Effector memory CD4-positive, alpha-beta T cell (primary cell): ENCODE measurements around the gene RXFP1.

ENCODE experiments used
- DNase-seq, 3 donors: peaks; one replicate each; pipeline ENCODE4 v3.0.0-alpha.2; 2020
- H3K27ac ChIP-seq: 2 replicates; pipeline ENCODE4 v1.7.0; 2013; ENCODE audit warnings: mild to moderate bottlenecking, low read length, moderate library complexity; ENCODE audit not compliant: insufficient read depth, poor library complexity, severe bottlenecking
- H3K27me3 ChIP-seq: replicated peaks from 2 replicates; pipeline ENCODE4 v1.7.0; 2013; ENCODE audit warnings: mild to moderate bottlenecking, low read length; ENCODE audit not compliant: insufficient read depth, control insufficient read depth, poor library complexity, severe bottlenecking
- H3K36me3 ChIP-seq: 2 replicates; pipeline ENCODE4 v1.7.0; 2013; ENCODE audit warnings: mild to moderate bottlenecking, low read length, moderate library complexity; ENCODE audit not compliant: control insufficient read depth, insufficient read depth
- H3K4me1 ChIP-seq: 2 replicates; pipeline ENCODE4 v1.7.0; 2013; ENCODE audit warnings: low read length, mild to moderate bottlenecking; ENCODE audit not compliant: control insufficient read depth, insufficient read depth, poor library complexity, severe bottlenecking
- H3K4me3 ChIP-seq: 2 replicates; pipeline ENCODE4 v1.7.0; 2013; ENCODE audit warnings: low read length, low read depth, mild to moderate bottlenecking; ENCODE audit not compliant: insufficient read depth, poor library complexity, severe bottlenecking
- H3K9me3 ChIP-seq: 2 replicates; pipeline ENCODE4 v1.7.0; 2013; ENCODE audit warnings: mild to moderate bottlenecking, low read length, moderate library complexity; ENCODE audit not compliant: control insufficient read depth

RXFP1 gene

DNA sequence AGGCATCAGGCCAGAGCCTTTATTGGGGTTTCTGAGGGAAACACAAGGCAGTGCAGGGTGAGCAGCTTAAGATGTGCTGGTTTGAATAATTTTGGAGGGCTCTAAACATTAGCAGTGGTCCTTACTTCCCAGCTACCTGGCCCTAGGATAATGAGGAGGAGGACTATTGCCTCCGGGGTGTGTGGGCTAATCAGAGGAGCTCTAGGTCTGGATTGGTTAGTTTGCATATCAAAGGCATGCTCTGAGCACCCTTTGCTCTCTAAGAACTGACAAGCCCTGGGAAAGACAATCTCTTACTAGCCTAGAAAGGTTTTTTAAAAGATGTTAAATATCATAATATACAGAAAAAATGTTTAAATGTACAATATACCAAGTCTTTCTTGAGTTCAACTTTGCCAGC lies 58.4 kb downstream of the RXFP1 start:
- DNase-seq: no peak
- Histone ChIP-seq H3K4me1 (no peaks in the 10 kb centered on the region), H3K27me3 (no peaks in the 10 kb centered on the region), H3K27ac (no peak overlapping the region), H3K9me3 (no peaks in the 10 kb centered on the region), H3K4me3 (no peak overlapping the region), H3K36me3 (no peaks in the 10 kb centered on the region)

DNA sequence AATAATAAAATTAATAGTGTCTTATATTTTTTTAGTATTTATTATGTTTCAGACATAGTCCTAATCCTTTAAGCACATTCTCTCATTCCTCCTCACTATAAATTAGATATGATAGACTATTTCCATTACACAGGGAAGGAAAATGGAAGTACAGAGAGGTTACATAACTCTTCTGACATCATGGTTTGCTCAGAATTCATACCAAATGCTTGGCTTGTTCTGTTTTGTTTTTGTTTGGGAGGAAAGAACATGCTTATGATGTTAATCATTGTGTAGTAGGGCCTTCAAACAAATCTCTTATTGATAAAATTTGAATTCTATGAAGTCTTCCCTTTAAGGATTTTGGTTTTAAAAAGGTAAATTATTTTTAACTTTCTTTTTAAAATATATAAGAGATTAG lies 59.5 kb downstream of the RXFP1 start:
- Histone ChIP-seq H3K36me3 (no peaks in the 10 kb centered on the region), H3K4me1 (no peaks in the 10 kb centered on the region), H3K9me3 (no peaks in the 10 kb centered on the region), H3K27ac (no peak overlapping the region), H3K27me3 (no peaks in the 10 kb centered on the region), H3K4me3 (no peak overlapping the region)
- no peak for DNase-seq

DNA sequence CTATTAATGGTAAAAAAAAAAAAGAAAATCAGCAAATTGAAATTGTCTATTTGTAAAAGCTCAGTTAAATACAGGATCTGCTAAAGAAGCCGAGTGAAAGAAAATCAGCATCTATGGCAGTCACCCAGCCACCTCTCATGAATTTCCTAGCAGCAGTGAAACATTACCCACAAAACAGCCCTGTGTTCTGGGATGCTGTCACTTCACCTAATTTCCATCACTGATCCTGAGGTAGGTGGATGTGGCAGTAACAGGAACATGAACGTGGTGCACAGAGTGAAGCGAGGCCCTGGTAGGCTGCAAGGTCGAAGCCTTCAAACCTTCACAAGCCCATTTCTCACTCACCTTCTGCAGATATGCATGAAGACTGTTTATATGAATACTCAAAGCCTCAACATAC lies 65.2 kb downstream of the RXFP1 start:
- Histone ChIP-seq H3K9me3 (no peaks in the 10 kb centered on the region), H3K4me3 (no peak overlapping the region), H3K27me3 (no peaks in the 10 kb centered on the region), H3K4me1 (no peaks in the 10 kb centered on the region), H3K36me3 (no peaks in the 10 kb centered on the region), H3K27ac (no peak overlapping the region)
- DNase-seq: no peak

DNA sequence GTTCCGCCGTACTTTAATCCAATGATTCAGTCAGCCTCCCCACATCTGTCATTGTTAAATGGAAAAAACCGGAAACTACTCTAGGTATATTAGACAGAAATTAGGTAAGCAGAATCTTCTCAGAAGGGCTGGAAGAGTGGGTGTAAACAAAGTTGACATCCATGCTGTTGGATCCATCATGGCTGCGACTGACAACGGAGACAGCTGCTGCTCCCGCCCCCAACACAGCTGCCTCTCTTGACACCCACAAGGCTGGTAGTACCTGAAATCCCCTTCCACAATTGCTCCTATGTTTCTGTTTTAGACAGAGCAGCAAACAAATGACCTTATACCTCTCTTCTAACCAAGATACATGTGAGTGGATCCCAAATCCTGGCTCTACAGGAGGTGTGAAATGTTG lies 66.6 kb downstream of the RXFP1 start:
- H3K27me3 ChIP-seq: no peaks in the 10 kb centered on the region
- H3K4me3 ChIP-seq: no peak overlapping the region
- no peak overlapping the region for H3K27ac ChIP-seq
- no peaks in the 10 kb centered on the region for H3K36me3 ChIP-seq
- no peak for DNase-seq
- no peaks in the 10 kb centered on the region for H3K9me3 ChIP-seq
- H3K4me1 ChIP-seq: no peaks in the 10 kb centered on the region

DNA sequence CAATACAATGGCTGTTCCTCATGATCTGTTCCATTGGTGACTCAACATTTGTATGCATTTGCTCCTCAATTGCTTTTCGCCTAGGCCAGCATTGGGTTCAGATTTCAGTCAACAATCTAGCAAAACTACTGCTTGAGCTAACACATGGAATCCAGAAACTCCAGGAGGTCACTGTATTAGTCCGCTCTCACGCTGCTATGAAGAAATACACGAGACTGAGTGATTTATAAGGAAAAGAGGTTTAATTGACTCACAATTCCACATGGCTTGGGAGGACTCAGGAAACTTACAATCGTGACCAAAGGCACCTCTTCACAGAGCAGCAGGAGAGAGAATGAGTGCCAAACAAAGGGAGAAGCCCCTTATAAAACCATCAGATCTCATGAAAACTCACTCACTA lies 67.1 kb downstream of the RXFP1 start:
- no peak for DNase-seq
- H3K4me1 ChIP-seq: no peaks in the 10 kb centered on the region
- no peaks in the 10 kb centered on the region for H3K27me3 ChIP-seq
- H3K4me3 ChIP-seq: no peak overlapping the region
- no peak overlapping the region for H3K27ac ChIP-seq
- no peaks in the 10 kb centered on the region for H3K9me3 ChIP-seq
- H3K36me3 ChIP-seq: no peaks in the 10 kb centered on the region

DNA sequence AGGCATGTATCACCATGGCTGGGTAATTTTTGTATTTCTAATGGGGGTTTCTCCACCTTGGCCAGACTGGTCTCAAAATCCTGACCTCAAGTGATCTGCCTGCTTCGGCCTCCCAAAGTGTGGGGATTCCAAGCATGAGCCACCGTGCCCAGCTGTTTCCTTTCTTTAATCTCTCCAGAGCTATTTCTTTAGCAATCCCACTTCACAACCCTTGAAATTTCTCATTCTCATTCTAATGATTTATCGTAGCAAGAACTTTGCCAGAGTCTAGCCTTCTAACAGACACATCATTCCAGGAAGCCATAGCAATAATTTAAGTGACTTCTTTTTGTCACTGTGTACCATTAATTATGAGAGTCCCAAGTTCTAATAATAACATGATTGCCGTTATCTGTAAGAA lies 68.6 kb downstream of the RXFP1 start:
- DNase-seq: no peak
- Histone ChIP-seq H3K4me1 (no peaks in the 10 kb centered on the region), H3K36me3 (no peaks in the 10 kb centered on the region), H3K9me3 (no peaks in the 10 kb centered on the region), H3K27me3 (no peaks in the 10 kb centered on the region), H3K27ac (no peak overlapping the region), H3K4me3 (no peak overlapping the region)

DNA sequence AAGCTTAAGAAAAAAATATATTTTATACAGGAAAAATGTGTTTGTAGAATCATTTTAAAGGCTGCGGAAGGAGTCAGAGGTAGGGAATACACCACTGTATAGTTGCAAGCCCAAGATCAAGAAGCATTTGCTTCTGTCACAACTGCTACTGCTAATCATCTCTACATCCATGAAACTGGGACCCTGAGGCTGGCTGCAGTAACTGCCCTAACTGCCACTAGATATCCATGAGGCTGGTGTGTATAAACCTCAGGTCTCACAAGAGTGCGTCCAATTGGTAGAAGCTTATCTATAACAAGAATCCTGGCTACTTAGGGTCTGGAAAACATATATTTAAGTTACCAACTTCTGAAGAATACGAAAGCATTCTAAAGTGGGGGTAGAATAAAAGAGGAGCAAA lies 69.1 kb downstream of the RXFP1 start:
- DNase-seq: no peak
- no peaks in the 10 kb centered on the region for H3K36me3 ChIP-seq
- no peaks in the 10 kb centered on the region for H3K9me3 ChIP-seq
- no peak overlapping the region for H3K27ac ChIP-seq
- no peak overlapping the region for H3K4me3 ChIP-seq
- H3K4me1 ChIP-seq: no peaks in the 10 kb centered on the region
- no peaks in the 10 kb centered on the region for H3K27me3 ChIP-seq

DNA sequence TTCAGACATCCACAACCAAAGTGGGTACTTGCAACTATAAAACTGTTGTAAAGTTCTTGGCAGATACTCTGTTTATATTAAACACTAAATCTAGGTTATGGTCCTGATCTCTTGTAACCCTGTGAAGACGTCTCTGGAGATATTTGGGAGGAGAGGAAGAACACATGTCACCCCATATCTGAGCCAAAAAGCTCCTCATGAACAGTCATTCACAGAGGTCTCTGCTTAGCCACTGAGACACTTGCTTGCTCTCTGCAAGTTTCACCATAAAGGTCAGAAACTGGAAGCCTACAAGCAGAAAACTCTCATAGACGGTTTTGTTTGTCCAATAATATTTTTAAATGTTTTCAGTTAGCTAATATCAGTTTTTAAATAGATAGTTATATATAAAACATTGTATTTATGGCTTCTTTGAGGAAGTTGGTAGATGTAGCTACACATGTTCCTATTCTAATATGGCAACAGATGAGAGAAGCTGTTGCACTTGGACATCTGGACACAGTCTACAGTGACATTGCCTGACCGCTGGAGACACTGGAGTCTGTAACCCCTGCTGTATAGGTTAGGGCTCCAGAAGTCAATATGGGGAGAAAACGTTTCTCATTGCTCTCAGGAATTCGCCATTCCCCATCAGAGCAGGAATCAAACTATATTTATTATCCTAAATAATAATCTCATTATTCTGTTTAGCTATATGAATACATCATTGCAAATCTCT lies 76.4 kb downstream of the RXFP1 start:
- Histone ChIP-seq H3K36me3 (no peaks in the 10 kb centered on the region), H3K9me3 (no peaks in the 10 kb centered on the region), H3K27ac (no peak overlapping the region), H3K4me1 (no peaks in the 10 kb centered on the region), H3K4me3 (no peak overlapping the region), H3K27me3 (no peaks in the 10 kb centered on the region)
- DNase-seq: no peak

DNA sequence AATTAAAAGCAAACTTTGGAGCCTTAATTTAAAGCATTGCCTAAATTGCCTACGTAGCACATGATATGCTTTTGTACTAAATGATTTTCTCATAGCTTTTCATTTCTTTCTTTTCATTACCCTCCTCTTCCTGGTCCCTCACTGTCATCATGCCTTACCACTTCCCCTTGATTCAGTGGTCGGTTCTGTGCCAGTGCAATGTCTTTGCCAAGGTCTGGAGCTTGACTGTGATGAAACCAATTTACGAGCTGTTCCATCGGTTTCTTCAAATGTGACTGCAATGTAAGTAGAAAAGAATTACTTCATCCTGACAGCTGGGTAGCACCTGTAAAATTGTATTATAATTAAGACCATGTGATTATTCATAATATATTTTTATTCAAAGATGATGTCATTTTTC lies 77.5 kb downstream of the RXFP1 start:
- no peak for DNase-seq
- no peaks in the 10 kb centered on the region for H3K4me1 ChIP-seq
- H3K36me3 ChIP-seq: no peaks in the 10 kb centered on the region
- H3K9me3 ChIP-seq: no peaks in the 10 kb centered on the region
- H3K27me3 ChIP-seq: no peaks in the 10 kb centered on the region
- H3K4me3 ChIP-seq: no peak overlapping the region
- H3K27ac ChIP-seq: no peak overlapping the region

DNA sequence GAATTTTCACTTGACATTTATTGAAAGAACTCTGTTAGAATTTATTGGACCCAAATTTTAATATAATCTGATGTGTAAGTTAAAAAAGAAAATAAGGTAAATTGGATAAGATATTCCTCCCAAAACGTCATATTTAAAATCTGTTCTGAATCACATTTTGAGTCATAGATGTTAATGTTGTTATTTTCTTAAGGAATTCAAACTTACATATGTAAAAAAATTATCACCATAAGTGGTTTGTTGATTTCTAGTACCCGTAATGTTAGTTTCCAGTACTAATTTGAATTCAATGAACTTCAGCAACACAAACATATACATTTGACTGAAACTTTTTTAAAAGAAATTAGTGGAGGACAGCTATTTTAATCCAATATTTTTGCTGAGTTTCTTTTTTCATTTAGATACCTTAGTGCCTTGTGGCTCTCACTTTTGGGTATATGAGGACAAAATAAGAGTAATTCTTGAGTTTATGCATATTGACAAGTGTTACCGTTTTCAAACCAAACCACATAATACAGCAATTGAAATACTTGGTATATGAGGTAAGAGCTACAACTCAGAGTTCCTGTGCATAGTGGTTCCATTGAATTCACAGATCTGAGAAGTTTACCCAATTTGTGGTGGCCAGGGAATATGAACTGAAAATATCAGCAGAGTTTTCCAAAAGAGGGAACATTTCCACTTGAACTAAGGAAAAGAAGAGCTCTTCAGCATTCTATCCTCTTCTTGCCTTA lies 78.2 kb downstream of the RXFP1 start:
- Histone ChIP-seq H3K27me3 (no peaks in the 10 kb centered on the region), H3K36me3 (no peaks in the 10 kb centered on the region), H3K4me3 (no peak overlapping the region), H3K27ac (no peak overlapping the region), H3K4me1 (no peaks in the 10 kb centered on the region), H3K9me3 (no peaks in the 10 kb centered on the region)
- no peak for DNase-seq
